HG03159 (cell line): ENCODE data around the gene RER1.

Experiments used
- ATAC-seq: cut with Tn5 transposase; IDR thresholded peaks from one replicate; pipeline ENCODE4 v1.9.1; 2021; ENCODE audit warnings: mild to moderate bottlenecking, moderate library complexity; ENCODE audit not compliant: unreplicated experiment

Gene RER1, protein sequence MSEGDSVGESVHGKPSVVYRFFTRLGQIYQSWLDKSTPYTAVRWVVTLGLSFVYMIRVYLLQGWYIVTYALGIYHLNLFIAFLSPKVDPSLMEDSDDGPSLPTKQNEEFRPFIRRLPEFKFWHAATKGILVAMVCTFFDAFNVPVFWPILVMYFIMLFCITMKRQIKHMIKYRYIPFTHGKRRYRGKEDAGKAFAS

GRCh38 chr1:2391041-2391930 lies at the start of gene RER1, which contains the start of gene MORN1:
Gene RER1, plus strand, starts transcription at chr1:2391841. Its CDS starts 3,950 bp downstream, at chr1:2395791.
Gene MORN1, minus strand, starts transcription at chr1:2391554. Its CDS starts 21 bp downstream, at chr1:2391533.
- peak; percentile 87 for ATAC-seq

DNA sequence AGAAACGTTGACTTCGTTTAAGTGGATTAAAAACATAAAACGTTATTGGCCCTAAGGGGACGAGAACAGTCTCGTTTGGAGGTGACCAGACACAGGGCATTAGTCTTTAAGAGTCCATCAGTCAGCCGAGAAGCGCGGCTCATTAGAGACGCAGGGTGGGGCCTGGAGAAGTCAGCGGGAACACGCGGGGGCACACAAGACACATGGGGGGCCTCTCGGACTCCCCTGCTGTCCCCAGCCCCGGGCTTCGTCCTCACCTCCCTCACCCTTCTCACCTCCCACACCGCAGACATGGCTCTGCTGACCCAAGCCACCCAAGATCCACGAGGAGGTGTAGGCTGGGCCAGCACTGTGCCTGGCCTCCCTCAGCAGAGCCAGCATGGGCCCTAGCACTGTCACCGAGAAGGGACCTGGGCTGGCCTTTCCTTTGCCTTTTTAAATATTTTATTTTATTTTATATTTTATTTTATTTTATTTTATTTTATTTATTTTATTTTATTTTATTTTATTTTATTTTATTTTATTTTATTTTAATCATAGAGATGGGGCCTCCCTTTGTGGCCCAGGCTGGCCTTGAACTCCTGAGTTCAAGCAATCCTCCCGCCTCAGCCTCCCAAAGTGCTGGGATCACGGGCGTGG lies 49.1 kb upstream of the RER1 start:
- no peak for ATAC-seq

- no peak for ATAC-seq
Observed at GRCh38 chr1:2343023-2343935, 48.4 kb upstream of the RER1 start.

DNA sequence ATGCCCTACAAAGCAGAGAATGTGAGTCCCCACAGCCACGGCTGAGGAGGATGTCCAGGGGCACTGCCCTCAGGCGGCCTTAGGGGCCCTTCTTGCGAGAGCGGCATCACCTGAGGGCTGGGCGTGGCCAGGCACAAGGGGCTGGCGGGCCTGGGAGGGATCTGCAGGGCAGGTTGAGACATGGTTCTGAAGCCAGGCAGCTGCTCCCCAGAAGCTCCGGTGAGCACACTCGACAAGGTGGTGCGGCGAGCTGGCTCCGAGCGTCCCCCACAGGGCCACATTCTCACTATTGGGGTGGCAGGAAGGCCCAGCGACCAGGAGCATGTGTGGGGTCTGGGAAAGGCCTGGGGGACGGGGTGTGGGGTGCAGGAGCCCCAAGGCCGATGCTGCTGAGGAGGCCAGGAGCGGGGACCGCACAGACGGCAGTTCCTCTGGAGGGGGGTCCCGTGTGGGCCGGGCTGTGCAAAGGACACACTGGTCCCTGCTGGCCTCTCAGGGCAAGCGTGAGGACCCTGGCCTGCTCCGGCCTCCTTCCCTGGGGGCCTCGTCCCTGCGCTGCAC lies 47.4 kb upstream of the RER1 start:
- no peak for ATAC-seq

- ATAC-seq, result no peak
Observed at GRCh38 chr1:2344744-2345296, 46.8 kb upstream of the RER1 start.

DNA sequence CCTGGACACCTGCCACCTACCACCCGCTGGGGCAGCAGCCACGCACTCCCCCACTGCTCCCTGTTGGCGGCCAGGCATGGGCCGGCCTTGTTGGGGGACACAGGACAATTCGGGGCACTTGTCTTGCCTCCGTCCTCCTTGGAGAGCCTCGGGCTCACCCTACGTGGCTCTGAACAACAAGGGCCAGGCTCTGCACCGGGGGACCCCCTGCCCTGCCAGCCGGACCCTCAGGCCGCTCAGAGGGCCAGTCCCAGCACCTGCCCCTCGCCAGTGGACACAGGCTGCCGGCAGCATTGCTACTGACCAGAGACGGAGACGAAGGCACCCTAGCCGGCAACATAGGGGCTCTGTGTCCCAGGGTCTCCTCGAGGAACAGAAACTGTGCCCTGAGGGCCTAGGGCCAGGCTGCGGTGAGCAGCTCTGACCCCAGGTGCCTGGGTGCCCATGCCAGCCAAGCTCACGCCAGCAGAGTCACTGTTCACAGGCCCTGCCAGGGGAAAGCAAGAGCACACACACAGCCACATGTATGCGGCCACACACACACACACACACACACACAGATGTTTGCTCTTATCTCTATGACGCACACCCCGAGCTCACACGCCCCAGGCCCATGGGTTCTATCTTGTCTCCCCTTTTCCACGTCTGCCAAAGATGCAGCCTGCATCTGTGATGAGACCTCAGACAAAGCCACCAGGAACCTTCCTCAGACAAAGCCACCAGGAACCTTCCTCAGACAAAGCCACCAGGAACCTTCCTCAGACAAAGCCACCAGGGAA lies 46.2 kb upstream of the RER1 start:
- ATAC-seq, result no peak

DNA sequence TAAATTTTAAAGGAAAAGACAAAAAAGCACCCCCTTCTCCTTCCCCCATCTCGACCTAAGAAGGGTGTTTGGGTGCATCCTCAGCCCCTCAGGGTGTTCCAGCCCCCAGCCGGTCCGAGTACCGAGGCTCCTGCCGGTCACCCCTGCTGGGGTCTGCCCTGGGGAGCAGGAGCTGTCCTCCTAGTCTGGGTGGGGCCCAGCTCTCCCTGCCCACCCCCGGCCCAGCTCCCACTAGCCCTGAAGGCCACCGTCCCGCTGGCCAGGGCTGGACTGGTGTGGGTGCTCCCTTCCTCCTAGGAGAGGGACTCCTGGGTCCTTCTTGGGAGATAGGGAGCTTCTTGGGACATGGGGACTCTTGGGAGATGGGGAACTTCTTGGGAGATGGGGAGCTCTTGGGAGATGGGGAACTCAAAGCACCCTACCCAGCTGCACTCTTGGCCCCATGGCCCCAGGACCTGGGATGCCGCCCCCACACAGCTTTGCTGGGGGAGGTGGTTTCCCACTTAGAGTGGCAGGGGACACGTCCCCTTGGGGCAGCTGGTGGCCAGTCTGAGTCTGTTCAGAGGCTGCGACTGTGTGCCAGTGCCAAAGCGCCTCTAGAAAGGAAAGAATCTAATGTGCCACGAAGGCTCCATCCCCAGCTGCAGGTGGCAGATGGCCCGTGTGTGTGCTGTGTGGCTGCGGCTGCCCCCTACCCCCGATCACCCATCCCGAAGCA lies 44.8 kb upstream of the RER1 start:
- ATAC-seq, result no peak

DNA sequence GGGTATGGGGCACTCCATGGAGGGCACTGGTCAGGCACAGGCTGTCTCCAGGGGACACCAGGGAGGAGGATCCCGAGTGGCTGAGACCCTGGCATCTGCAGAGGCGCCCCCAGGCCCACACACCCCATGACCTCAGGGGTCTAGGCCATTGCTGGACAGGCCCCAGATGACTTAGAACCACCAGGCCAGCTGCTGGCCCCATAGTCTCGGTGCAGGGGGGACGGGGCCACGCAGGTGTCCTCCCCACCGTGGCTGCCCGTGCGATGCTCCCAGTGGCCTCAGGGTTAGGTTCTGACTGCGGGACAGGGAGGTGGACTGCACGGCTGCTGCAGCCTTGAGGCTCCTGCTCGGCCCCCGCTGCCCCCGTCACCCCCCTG lies 44.2 kb upstream of the RER1 start:
- ATAC-seq, result no peak

DNA sequence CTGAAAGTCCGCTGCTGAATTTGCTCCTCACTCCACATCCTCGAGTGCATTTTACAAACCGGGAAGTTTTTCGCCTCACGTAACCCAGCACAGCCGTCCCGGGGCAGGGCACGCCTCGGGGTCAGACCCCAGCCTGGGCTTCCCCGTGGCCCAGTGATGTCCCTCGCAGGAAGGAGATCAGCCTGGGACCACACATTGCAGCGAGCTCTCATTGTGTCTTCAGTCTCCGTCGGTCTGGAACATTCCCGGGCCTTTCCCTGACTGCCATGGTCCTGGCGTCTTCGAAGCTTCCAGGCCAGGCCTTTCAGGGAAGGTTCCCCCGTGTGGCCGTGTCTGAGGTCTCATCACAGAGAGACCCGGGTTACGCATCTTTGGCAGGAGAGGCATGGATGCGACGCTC lies 43.7 kb upstream of the RER1 start:
- ATAC-seq, result no peak

DNA sequence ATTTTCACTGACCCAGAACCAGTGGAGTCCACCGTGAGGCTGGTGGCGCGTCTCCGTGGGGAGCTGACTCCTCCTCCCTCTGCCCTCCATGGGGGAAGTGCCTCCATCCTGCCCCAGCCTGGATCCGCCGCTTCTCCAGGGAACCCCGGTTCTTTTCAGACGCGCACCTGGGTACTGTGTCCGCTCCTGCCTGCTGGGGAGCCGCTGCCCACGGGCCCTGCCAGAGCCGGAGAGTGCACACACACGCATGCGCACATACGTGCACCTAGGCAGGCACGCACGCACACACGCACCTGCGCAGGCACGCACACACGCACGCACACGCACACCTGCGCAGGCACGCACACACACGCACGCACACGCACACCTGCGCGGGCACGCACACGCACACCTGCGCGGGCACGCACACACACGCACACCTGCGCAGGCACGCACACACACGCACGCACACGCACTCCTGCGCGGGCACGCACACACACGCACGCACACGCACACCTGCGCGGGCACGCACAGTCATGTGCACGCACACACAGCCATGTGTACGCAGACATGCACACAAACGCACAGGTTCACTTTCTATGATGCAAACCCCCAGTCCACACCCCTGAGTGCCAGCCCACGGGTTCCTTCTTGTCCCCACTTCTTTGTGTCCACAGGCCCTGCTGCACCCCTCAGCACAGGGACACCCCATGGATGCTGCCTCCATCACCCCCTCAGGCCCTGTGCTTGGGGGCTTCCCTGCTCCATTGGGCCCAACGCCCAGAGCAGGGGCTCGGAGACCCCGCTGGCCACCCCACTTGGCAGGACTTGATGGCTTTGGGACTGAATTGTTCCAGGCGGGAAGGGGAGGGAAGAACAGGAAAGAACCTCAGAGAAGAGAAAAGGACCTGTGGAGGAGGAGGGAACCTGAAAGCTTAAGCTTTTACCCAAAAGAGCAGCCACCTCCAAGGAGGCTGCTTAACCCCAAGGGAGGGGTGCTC lies 43.0 kb upstream of the RER1 start:
- no peak for ATAC-seq

DNA sequence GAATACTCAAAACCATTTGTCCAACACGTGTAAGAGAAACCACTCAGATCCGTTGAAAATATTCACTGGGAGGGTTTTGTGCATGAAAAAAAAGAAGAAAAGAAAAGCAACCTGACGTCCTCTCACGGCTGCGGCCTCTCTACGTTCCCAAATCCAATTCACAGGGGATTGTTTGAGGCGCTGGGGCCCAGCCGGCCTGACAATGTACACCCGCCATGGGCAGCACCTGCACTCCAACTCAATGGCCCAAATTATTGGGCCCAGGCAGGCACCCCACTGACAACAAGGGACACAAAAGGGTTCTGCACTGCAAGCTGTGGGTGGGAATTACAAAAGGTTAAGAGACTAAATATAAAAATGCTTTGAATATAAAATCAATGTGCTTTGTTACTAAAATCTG lies 41.8 kb upstream of the RER1 start:
- no peak for ATAC-seq

GRCh38 chr1:2350501-2350900 lies 41.1 kb upstream of the RER1 start:
- ATAC-seq, result no peak

DNA sequence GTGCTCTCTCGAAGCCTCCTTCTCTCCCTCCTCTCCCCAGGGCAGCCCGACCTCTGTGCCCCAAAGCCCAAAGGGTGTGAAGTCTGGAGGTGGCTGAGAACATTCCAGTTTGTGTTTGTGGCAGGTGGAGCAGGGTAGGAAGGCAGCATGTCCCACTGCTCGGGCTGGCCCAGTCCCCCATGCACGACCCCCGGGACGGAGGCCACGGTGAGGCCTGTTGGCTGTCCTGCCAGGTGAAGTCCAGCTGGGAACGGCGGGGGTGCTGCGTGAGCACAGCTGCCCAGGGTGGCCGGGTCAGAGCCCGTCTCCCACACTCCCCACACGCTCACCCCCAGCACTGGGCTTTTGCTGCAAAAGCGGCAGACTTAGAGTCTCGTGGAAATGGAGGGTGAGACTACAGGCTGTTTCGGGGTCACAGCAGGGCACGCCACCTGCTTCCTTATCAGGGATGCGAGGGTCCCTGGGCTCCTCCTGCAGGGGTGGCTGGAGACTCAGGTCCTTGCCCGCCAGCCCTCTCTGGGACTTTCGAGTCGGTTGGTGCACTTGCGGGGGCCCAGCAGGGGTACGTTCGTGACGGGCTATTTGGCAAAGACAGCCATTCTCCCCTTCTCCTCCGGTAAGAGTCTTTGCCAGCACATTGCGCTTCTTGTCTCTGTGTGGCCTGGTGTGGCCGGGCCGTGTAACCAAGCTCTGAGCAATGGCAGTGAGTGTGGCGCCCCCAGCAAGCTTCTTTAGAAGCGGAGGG lies 40.6 kb upstream of the RER1 start:
- ATAC-seq, result no peak

DNA sequence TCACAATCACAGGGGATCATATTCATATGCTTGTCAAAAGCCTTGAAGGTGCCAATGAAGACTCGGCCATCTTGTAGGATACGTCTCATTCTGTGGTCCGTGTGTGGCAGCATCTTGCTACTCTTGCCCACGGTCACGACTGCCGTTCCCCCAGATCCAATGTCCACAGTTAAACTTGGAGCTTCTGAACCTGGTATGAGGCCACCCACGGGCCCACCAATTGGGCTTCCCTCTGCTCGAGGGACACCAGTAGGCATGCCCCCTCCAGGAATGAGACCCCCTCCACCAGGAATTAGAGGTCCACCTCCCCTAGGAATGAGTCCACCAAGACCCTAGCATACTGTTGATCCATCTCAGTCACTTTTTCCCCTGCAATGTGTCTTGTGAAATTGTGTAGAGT lies 39.9 kb upstream of the RER1 start:
- no peak for ATAC-seq

- no peak for ATAC-seq
Observed at GRCh38 chr1:2352341-2352896, 39.2 kb upstream of the RER1 start.

DNA sequence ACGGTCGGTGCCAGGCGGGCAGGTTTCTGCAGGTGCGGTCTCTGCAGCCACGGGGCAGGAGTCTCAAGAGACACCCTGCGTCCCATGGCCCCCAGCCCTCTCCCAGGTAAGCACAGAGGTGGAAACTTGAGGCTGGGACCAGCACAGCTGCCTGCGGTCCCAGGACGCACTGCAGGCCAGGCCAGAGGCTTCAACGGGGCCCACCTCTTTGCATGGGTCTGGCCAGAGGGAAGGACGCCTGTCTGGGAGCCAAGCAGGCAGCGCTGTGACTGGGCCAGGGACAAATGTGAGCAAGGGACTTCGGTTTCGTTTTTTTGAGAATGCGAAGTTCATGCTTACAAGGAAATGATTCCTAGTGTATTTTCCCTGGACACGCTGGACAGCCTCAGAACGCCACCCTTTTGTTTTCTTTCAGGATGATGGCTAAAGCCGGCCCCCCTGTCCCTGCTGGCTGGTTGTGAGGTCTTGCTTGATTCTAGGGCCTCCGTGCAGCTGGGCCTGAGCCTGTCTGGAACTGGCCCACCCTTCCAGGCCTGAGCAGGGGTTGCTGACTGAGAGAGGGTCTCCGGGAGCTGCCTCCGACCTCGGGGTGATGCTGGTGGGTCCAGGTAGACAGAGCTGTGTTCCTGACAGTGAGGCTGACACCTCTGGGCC lies 38.6 kb upstream of the RER1 start:
- no peak for ATAC-seq
